PC-9 (cell line): Measurements from ENCODE around the gene BEX4. TPM values are rescaled to one million over a fixed set of nuclear protein-coding genes. Genes with fewer than 3 reads are reported as not detected.
"Not testable (repeated sequence)": the region's sequence is repeated elsewhere in the genome, so short reads cannot be mapped to it uniquely, and the experiment has no call there.

ENCODE experiments used
- BruUV-seq: library from RNA; stranded (reverse); fragments of 400-500 nt; replicated peaks from 2 replicates; lab custom pipeline; 2021; lab: Mats Ljungman, UMichigan
- CTCF ChIA-PET: fragments of 300-600 bp; sonication (Branson Sonifier 250); formaldehyde crosslinking; loops from one replicate; lab custom pipeline; 2022; ENCODE audit warnings: antibody characterized with exemption; lab: Charles Lee
- POLR2A ChIA-PET: fragments of 300-600 bp; sonication (Branson Sonifier 250); formaldehyde crosslinking; loops from one replicate; lab custom pipeline; 2022; ENCODE audit warnings: antibody characterized with exemption; ENCODE audit not compliant: unreplicated experiment; lab: Charles Lee
- DNase-seq, 2 experiments: peaks; one replicate each; pipeline versions ENCODE4 v3.0.0 to v3.0.0-alpha.2; 2015 to 2022; ENCODE audit warnings: mixed read lengths in 1 of 2
- H2AFZ ChIP-seq: fragments of 200-600 bp; sonication (generic); 2 replicates; pipeline ENCODE4 v1.8.1; 2017; ENCODE audit warnings: antibody characterized with exemption
- H3F3A ChIP-seq: fragments of 200-600 bp; sonication (generic); 2 replicates; pipeline ENCODE4 v1.8.1; 2017; ENCODE audit warnings: antibody characterized with exemption, mild to moderate bottlenecking, low read depth; ENCODE audit not compliant: insufficient read depth
- H3K27ac ChIP-seq: fragments of 200-600 bp; sonication (generic); 2 replicates; pipeline ENCODE4 v1.6.1; 2016; ENCODE audit warnings: mixed run types
- H3K27me3 ChIP-seq: fragments of 200-600 bp; sonication (generic); 2 replicates; pipeline ENCODE4 v1.6.1; 2016; ENCODE audit warnings: low read depth, mixed run types; ENCODE audit not compliant: insufficient read depth
- H3K36me3 ChIP-seq: fragments of 200-600 bp; sonication (generic); 2 replicates; pipeline ENCODE4 v1.6.1; 2016; ENCODE audit warnings: low read depth, mixed run types
- H3K4me1 ChIP-seq: fragments of 200-600 bp; sonication (generic); replicated peaks from 2 replicates; pipeline ENCODE4 v1.6.1; 2016; ENCODE audit warnings: mixed run types; ENCODE audit not compliant: insufficient read depth
- H3K4me2 ChIP-seq: fragments of 200-600 bp; sonication (generic); 2 replicates; pipeline ENCODE4 v1.6.1; 2017; ENCODE audit warnings: mixed run types
- H3K4me3 ChIP-seq: fragments of 200-600 bp; sonication (generic); 2 replicates; pipeline ENCODE4 v1.6.1; 2016; ENCODE audit warnings: mixed run types
- H3K79me2 ChIP-seq: fragments of 200-600 bp; sonication (generic); 2 replicates; pipeline ENCODE4 v1.6.1; 2017; ENCODE audit warnings: low read depth, mixed run types
- H3K9me2 ChIP-seq: fragments of 200-600 bp; sonication (generic); 2 replicates; pipeline ENCODE4 v1.8.1; 2017; ENCODE audit warnings: mild to moderate bottlenecking; ENCODE audit not compliant: insufficient read depth
- H3K9me3 ChIP-seq: fragments of 200-600 bp; sonication (generic); 2 replicates; pipeline ENCODE4 v1.8.1; 2016; ENCODE audit warnings: low read depth; ENCODE audit not compliant: insufficient read depth
- H4K20me1 ChIP-seq: fragments of 200-600 bp; sonication (generic); 2 replicates; pipeline ENCODE4 v1.8.1; 2017; ENCODE audit not compliant: insufficient read depth
- EZH2 ChIP-seq: fragments of 200-600 bp; sonication (generic); IDR thresholded peaks from 2 replicates; pipeline ENCODE4 v1.8.0; 2017; ENCODE audit warnings: antibody characterized with exemption, low read depth
- intact Hi-C: fragments of 100-400 bp; cut with micrococcal nuclease; formaldehyde crosslinking; loops from one replicate; pipeline ENCODE4 v1.10.0; 2022; ENCODE audit not compliant: unreplicated experiment
- total RNA-seq: library from RNA; stranded (reverse); gene quantifications from 2 replicates; pipeline ENCODE4 v1.2.3, GENCODE V29; 2021
- TF ChIP-seq, protein P1 (sequence below): fragments of 200-600 bp; sonication (generic); conservative IDR thresholded peaks from 2 replicates; pipeline ENCODE4 v1.6.1; 2017; ENCODE audit warnings: mixed run types, antibody characterized with exemption, mild to moderate bottlenecking, moderate library complexity

Gene BEX4
- total RNA-seq, 1 experiment from 2014 or later: 1.0 TPM

DNA sequence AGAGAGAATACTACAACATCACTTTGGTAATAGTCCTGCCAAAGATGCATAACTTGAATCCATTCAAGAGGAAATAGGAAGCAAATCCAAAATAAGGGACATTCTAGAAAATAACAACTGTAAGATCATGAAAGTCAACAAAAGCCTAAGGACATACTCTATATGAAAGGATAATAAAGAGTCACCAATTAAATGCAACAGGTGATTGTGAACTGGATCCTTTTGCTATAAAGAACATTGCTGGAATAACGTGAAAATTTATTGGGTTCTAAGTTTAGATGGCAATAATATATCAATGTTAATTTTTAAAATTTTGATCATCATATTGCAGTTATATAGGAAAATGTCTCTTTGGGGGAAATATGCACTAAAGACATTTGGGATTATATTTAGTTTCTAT lies 20.0 kb downstream of the BEX4 start:
- no peak for TF ChIP-seq EZH2
- TF ChIP-seq, protein P1, sequence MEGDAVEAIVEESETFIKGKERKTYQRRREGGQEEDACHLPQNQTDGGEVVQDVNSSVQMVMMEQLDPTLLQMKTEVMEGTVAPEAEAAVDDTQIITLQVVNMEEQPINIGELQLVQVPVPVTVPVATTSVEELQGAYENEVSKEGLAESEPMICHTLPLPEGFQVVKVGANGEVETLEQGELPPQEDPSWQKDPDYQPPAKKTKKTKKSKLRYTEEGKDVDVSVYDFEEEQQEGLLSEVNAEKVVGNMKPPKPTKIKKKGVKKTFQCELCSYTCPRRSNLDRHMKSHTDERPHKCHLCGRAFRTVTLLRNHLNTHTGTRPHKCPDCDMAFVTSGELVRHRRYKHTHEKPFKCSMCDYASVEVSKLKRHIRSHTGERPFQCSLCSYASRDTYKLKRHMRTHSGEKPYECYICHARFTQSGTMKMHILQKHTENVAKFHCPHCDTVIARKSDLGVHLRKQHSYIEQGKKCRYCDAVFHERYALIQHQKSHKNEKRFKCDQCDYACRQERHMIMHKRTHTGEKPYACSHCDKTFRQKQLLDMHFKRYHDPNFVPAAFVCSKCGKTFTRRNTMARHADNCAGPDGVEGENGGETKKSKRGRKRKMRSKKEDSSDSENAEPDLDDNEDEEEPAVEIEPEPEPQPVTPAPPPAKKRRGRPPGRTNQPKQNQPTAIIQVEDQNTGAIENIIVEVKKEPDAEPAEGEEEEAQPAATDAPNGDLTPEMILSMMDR: no peak
- Histone ChIP-seq H3K4me1 (no peaks in the 10 kb centered on the region), H3F3A (no peaks in the 10 kb centered on the region), H3K27me3 (no peaks in the 10 kb centered on the region), H3K36me3 (no peaks in the 10 kb centered on the region), H3K79me2 (no peaks in the 10 kb centered on the region), H3K9me3 (no peaks in the 10 kb centered on the region), H3K4me3 (no peak overlapping the region), H2AFZ (no peak overlapping the region), H4K20me1 (no peaks in the 10 kb centered on the region), H3K4me2 (no peak overlapping the region), H3K27ac (no peak overlapping the region), H3K9me2 (no peaks in the 10 kb centered on the region)
- BruUV-seq: no TSS peak
- ChIA-PET POLR2A (no interaction called here), CTCF (no interaction called here)
- intact Hi-C loops: no loop called here
- DNase-seq: no peak

DNA sequence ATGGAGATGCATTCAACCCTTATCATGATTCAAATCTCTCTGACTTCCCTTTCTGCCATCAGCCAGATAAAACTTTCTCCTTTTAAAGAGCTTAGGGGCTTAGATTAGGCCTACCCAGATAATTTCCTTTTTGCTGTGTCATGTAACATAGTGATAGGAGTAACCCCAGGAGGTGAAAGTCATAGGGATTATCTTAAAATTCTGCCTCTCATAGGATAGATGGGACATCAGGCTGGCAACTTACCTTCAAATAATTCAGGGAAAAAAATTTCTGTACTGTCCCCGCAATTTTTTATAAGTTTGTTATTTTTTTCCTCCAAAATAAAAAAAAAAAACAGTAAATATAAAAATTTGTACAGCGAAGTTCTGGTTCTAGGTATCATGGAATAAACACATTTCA lies 20.7 kb downstream of the BEX4 start:
- H3K4me1 ChIP-seq, POLR2A ChIA-PET, H3F3A ChIP-seq, H3K36me3 ChIP-seq, H3K27me3 ChIP-seq, H3K9me3 ChIP-seq, BruUV-seq, H3K4me3 ChIP-seq, H4K20me1 ChIP-seq, H2AFZ ChIP-seq, H3K9me2 ChIP-seq, H3K4me2 ChIP-seq, H3K79me2 ChIP-seq, CTCF ChIA-PET, H3K27ac ChIP-seq, DNase-seq, intact Hi-C loops: not testable (repeated sequence)

DNA sequence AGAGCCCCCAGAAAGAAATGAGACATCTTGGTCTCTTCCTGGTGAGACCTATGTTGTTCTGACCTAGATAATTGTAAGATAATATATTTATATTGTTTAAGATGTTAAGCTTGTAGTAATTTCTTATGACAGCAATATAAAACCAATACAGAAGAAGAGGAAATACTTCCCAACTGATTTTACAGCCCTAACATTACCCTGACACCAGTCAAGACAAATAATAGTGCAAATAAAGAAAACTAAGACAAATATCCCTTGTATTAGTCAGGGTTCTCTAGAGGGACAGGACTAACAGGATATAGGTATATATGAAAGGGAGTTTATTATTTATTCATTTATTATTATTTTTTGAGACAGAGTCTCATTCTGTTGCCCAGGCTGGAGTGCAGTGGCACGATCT lies 21.4 kb downstream of the BEX4 start:
- TF ChIP-seq, protein P1: no peak
- no peak for TF ChIP-seq EZH2
- Histone ChIP-seq H3F3A (no peaks in the 10 kb centered on the region), H3K4me3 (no peak overlapping the region), H4K20me1 (no peaks in the 10 kb centered on the region), H3K27me3 (no peaks in the 10 kb centered on the region), H3K79me2 (no peaks in the 10 kb centered on the region), H3K36me3 (no peaks in the 10 kb centered on the region), H3K27ac (no peak overlapping the region), H3K9me3 (no peaks in the 10 kb centered on the region), H3K9me2 (no peaks in the 10 kb centered on the region), H3K4me2 (no peak overlapping the region), H3K4me1 (no peaks in the 10 kb centered on the region), H2AFZ (no peak overlapping the region)
- POLR2A ChIA-PET: no interaction called here
- BruUV-seq: no TSS peak
- intact Hi-C loops: no loop called here
- no peak for DNase-seq
- CTCF ChIA-PET: no interaction called here

DNA sequence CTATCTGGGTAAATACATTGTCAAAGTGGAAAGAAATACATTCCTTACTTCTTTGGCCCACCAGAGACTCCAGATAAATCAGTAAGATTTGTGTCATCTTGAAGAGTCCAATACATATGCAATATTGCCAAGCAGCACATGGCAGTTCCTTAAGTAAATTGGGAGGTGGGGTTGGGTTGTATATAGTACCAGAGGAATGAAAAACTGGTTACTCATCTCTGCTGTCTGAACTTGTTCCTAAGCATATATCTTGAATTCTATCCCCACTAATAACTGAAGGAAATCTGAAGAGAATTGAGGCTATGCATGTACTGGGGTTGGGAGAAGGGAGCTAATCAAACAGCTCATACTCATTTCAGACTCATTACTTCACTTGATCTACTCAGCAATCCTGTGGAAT lies 25.2 kb downstream of the BEX4 start:
- no TSS peak for BruUV-seq
- H3K4me3 ChIP-seq: no peak overlapping the region
- no peak overlapping the region for H3K27ac ChIP-seq
- no peaks in the 10 kb centered on the region for H3F3A ChIP-seq
- H4K20me1 ChIP-seq: no peaks in the 10 kb centered on the region
- no peak for DNase-seq
- no peaks in the 10 kb centered on the region for H3K79me2 ChIP-seq
- no peak overlapping the region for H3K4me2 ChIP-seq
- intact Hi-C loops: no loop called here
- H2AFZ ChIP-seq: no peak overlapping the region
- H3K27me3 ChIP-seq: no peaks in the 10 kb centered on the region
- no peaks in the 10 kb centered on the region for H3K9me3 ChIP-seq
- TF ChIP-seq, protein P1: no peak
- TF ChIP-seq EZH2: no peak
- POLR2A ChIA-PET: interaction anchor here (0.7 kb wide), 1 partner anchor 1013 kb away, joined by 3 read pairs; no protein-coding TSS in a partner anchor
- H3K36me3 ChIP-seq: no peaks in the 10 kb centered on the region
- CTCF ChIA-PET: no interaction called here
- H3K4me1 ChIP-seq: no peaks in the 10 kb centered on the region
- H3K9me2 ChIP-seq: no peaks in the 10 kb centered on the region
